Ectodermal cell (in vitro differentiated cells): ENCODE data around the gene SLCO4A1.

Source experiments
- H3K27ac ChIP-seq: 2 replicates; pipeline ENCODE4 v1.7.0; 2013; ENCODE audit warnings: mild to moderate bottlenecking, low read depth, low read length; ENCODE audit not compliant: insufficient read depth, poor library complexity, severe bottlenecking
- H3K27me3 ChIP-seq: 2 replicates; pipeline ENCODE4 v1.7.0; 2013; ENCODE audit warnings: mild to moderate bottlenecking, low read length; ENCODE audit not compliant: insufficient read depth, control insufficient read depth, poor library complexity, severe bottlenecking
- H3K36me3 ChIP-seq: one replicate; pipeline ENCODE4 v1.7.0; 2013; ENCODE audit warnings: low read length; ENCODE audit not compliant: control insufficient read depth, insufficient read depth
- H3K4me1 ChIP-seq: one replicate; pipeline ENCODE4 v1.7.0; 2013; ENCODE audit warnings: low read length; ENCODE audit not compliant: control insufficient read depth, insufficient read depth
- H3K4me3 ChIP-seq: 2 replicates; pipeline ENCODE4 v1.7.0; 2013; ENCODE audit warnings: low read depth, low read length, control low read depth; ENCODE audit not compliant: insufficient read depth
- H3K9me3 ChIP-seq: 2 replicates; pipeline ENCODE4 v1.7.0; 2013; ENCODE audit warnings: mild to moderate bottlenecking, low read length, moderate library complexity; ENCODE audit not compliant: control insufficient read depth
- WGBS, 2 experiments: methylation state at CpG; one replicate each; pipeline ENCODE4 v1.1.7; 2013; ENCODE audit warnings: missing lambda C conversion rate in 2 of 2; 5-methylcytosine and 5-hydroxymethylcytosine counted together

Gene SLCO4A1

GRCh38 chr20:62695448-62696414, 53.4 kb downstream of the SLCO4A1 start:
- H3K27ac ChIP-seq, result no peak overlapping the region
- H3K36me3 ChIP-seq, result no peaks in the 10 kb centered on the region
- 92% methylated on average over 31 to 32 of the region's 32 CpGs for WGBS, 2 experiments
- no peaks in the 10 kb centered on the region for H3K9me3 ChIP-seq
- H3K27me3 ChIP-seq, result no peaks in the 10 kb centered on the region
- no peak overlapping the region for H3K4me3 ChIP-seq
- H3K4me1 ChIP-seq, result no peaks in the 10 kb centered on the region

GRCh38 chr20:62696434-62696957, 54.2 kb downstream of the SLCO4A1 start:
- Histone ChIP-seq H3K27ac (no peak overlapping the region), H3K36me3 (no peaks in the 10 kb centered on the region), H3K9me3 (no peaks in the 10 kb centered on the region), H3K4me1 (no peaks in the 10 kb centered on the region), H3K4me3 (no peak overlapping the region), H3K27me3 (no peaks in the 10 kb centered on the region)
- 93 to 94% methylated on average over 12 of the region's 16 CpGs for WGBS, 2 experiments

GRCh38 chr20:62696989-62697388, 54.7 kb downstream of the SLCO4A1 start:
- 92 to 93% methylated on average over 10 of the region's 10 CpGs for WGBS, 2 experiments
- Histone ChIP-seq H3K27me3 (no peaks in the 10 kb centered on the region), H3K27ac (no peak overlapping the region), H3K4me1 (no peaks in the 10 kb centered on the region), H3K9me3 (no peaks in the 10 kb centered on the region), H3K4me3 (no peak overlapping the region), H3K36me3 (no peaks in the 10 kb centered on the region)

GRCh38 chr20:62697468-62697912, 55.2 kb downstream of the SLCO4A1 start:
- no peaks in the 10 kb centered on the region for H3K9me3 ChIP-seq
- H3K27ac ChIP-seq, result no peak overlapping the region
- H3K36me3 ChIP-seq, result no peaks in the 10 kb centered on the region
- no peak overlapping the region for H3K4me3 ChIP-seq
- no peaks in the 10 kb centered on the region for H3K4me1 ChIP-seq
- 87 to 88% methylated on average over 11 of the region's 11 CpGs for WGBS, 2 experiments
- H3K27me3 ChIP-seq, result no peaks in the 10 kb centered on the region

- Histone ChIP-seq H3K9me3 (no peaks in the 10 kb centered on the region), H3K4me1 (no peaks in the 10 kb centered on the region), H3K27me3 (no peaks in the 10 kb centered on the region), H3K27ac (no peak overlapping the region), H3K36me3 (no peaks in the 10 kb centered on the region), H3K4me3 (no peak overlapping the region)
- WGBS, 2 experiments, result 93 to 96% methylated on average over 14 of the region's 14 CpGs
Measured at GRCh38 chr20:62698231-62698630, 55.9 kb downstream of the SLCO4A1 start.

- 94% methylated on average over 19 of the region's 19 CpGs for whole genome bisulfite sequencing, 2 experiments
- H3K9me3 ChIP-seq, result no peaks in the 10 kb centered on the region
- no peaks in the 10 kb centered on the region for H3K36me3 ChIP-seq
- H3K27me3 ChIP-seq, result no peaks in the 10 kb centered on the region
- H3K4me1 ChIP-seq, result no peaks in the 10 kb centered on the region
- H3K4me3 ChIP-seq, result no peak overlapping the region
- H3K27ac ChIP-seq, result no peak overlapping the region
Measured at GRCh38 chr20:62699296-62699695, 57.0 kb downstream of the SLCO4A1 start.

GRCh38 chr20:62699741-62700140, 57.4 kb downstream of the SLCO4A1 start:
- H3K4me1 ChIP-seq, result no peaks in the 10 kb centered on the region
- H3K27ac ChIP-seq, result no peak overlapping the region
- no peaks in the 10 kb centered on the region for H3K27me3 ChIP-seq
- H3K4me3 ChIP-seq, result no peak overlapping the region
- H3K9me3 ChIP-seq, result no peaks in the 10 kb centered on the region
- 84% methylated on average over 12 of the region's 12 CpGs for WGBS, 2 experiments
- H3K36me3 ChIP-seq, result no peaks in the 10 kb centered on the region

- Histone ChIP-seq H3K4me3 (no peak overlapping the region), H3K4me1 (no peaks in the 10 kb centered on the region), H3K27ac (no peak overlapping the region), H3K36me3 (no peaks in the 10 kb centered on the region), H3K9me3 (no peaks in the 10 kb centered on the region), H3K27me3 (no peaks in the 10 kb centered on the region)
- 91 to 92% methylated on average over 18 of the region's 18 CpGs for WGBS, 2 experiments
Measured at GRCh38 chr20:62700261-62700930, 58.1 kb downstream of the SLCO4A1 start.

- Histone ChIP-seq H3K27me3 (no peaks in the 10 kb centered on the region), H3K9me3 (no peaks in the 10 kb centered on the region), H3K36me3 (no peaks in the 10 kb centered on the region), H3K4me3 (no peak overlapping the region), H3K27ac (no peak overlapping the region), H3K4me1 (no peaks in the 10 kb centered on the region)
- WGBS, 2 experiments, result 87 to 89% methylated on average over 24 of the region's 24 CpGs
Measured at GRCh38 chr20:62701161-62702012, 59.1 kb downstream of the SLCO4A1 start.
